Transverse colon (tissue), 4 donors: ENCODE data around the gene TRNT1. TPM values are rescaled to one million over a fixed set of nuclear protein-coding genes. Genes with fewer than 3 reads are reported as not detected.

Source experiments
- DNase-seq: peaks from one replicate; pipeline ENCODE4 v3.0.0-alpha.2; 2019
- H3K27ac ChIP-seq, 4 donors: fragments of 200-600 bp; sonication (generic); 2 replicates each; pipeline ENCODE4 v1.5.1; 2016 to 2018; ENCODE audit warnings: inconsistent platforms in 4 of 4
- H3K27me3 ChIP-seq: fragments of 200-600 bp; sonication (generic); 2 replicates; pipeline ENCODE4 v1.5.1; 2017; ENCODE audit warnings: inconsistent platforms
- H3K36me3 ChIP-seq, 4 donors: fragments of 200-600 bp; sonication (generic); 2 replicates each; pipeline ENCODE4 v1.5.1; 2017 to 2019; ENCODE audit warnings: inconsistent platforms in 4 of 4
- H3K4me1 ChIP-seq, 4 donors: fragments of 200-600 bp; sonication (generic); 2 replicates each; pipeline ENCODE4 v1.5.1; 2017 to 2020; ENCODE audit warnings: inconsistent platforms in 4 of 4
- H3K4me3 ChIP-seq, 4 donors: fragments of 200-600 bp; sonication (generic); 1 replicate in 1 of 4; 2 replicates in 3 of 4; pipeline versions ENCODE4 v1.5.1 to v1.6.1; 2017 to 2019; ENCODE audit warnings: inconsistent platforms in 4 of 4
- H3K9me3 ChIP-seq, 2 donors: fragments of 200-600 bp; sonication (generic); 2 replicates each; pipeline ENCODE4 v1.5.1; 2017 to 2019; ENCODE audit warnings: inconsistent platforms in 2 of 2
- EP300 ChIP-seq: sonication (generic); formaldehyde crosslinking; IDR thresholded peaks from one replicate; pipeline ENCODE4 v1.6.1; 2017; ENCODE audit warnings: antibody characterized with exemption, low read depth
- POLR2A ChIP-seq: fragments of 450-650 bp; IDR thresholded peaks from one replicate; pipeline ENCODE4 v1.6.1; 2016; ENCODE audit warnings: antibody characterized with exemption, mild to moderate bottlenecking, moderate library complexity
- POLR2AphosphoS5 ChIP-seq, 3 donors: sonication (generic); formaldehyde crosslinking; IDR thresholded peaks; one replicate each; pipeline ENCODE4 v1.6.1; 2016; ENCODE audit warnings: antibody characterized with exemption in 3 of 3
- WGBS, 2 donors: methylation state at CpG; one replicate each; pipeline ENCODE4 v1.1.5; 2018; ENCODE audit warnings: low coverage in 1 of 2; 5-methylcytosine and 5-hydroxymethylcytosine counted together
- in situ Hi-C, 4 donors: fragments of 200-750 bp; cut with MboI; loops; one replicate each; pipeline versions ENCODE4 v1.15.0 to v1.15.1; 2017; ENCODE audit warnings: low sequenced_read_pairs in 3 of 4, low pct_ligation_motif_present in 1 of 4, low pct_unique_long_range_greater_than_20kb in 1 of 4
- intact Hi-C: fragments of 100-400 bp; cut with DNase I; formaldehyde crosslinking; loops from one replicate; pipeline ENCODE4 v1.15.1; 2023; ENCODE audit warnings: low total_unique reads
- total RNA-seq, 4 donors: library from RNA; depleted of rRNA; stranded (reverse); fragments of >200 nt; gene quantifications; one replicate each; pipeline ENCODE4 v1.1.0, GENCODE V29; 2016
- TF ChIP-seq, protein P1 (sequence below), 5 experiments: fragments of 200-600 bp in 3 of 5; fragments of 450-650 bp in 2 of 5; sonication (generic) in 3 of 5; IDR thresholded peaks; 1 replicate in 2 of 5; 2 replicates in 3 of 5; pipeline ENCODE4 v1.5.1; 2016 to 2017; ENCODE audit warnings: antibody characterized with exemption in 5 of 5, inconsistent platforms in 3 of 5, mild to moderate bottlenecking in 2 of 5, moderate library complexity in 1 of 5

Gene TRNT1
- total RNA-seq, 4 donors from 2014 or later = 16.1 to 75.6 (median 23.9) TPM

DNA sequence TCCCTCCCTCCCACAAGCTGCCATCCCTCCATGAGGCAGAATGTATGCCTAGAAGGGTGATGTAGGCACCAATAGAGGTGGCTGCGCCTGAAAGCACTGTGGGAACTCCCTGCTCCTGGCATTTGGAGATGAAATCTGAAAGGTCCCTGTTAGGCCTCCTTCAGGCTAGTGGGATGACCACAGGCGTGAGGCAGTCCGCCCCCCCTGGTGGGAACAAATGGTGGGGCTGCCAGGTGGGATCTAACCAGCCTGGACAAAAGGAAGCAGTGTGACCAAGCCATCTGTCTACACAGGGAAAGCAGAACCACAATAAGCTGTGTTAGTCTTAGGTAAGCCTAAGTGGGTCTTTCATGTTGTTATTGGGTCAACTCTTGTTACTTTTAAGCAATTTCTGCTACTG is 41.9 kb upstream of the TRNT1 start:
- no peak for DNase-seq
- Histone ChIP-seq H3K4me3 (no peak overlapping the region), H3K4me1 (no peaks in the 10 kb centered on the region), H3K27ac (no peak overlapping the region), H3K9me3 (no peaks in the 10 kb centered on the region), H3K27me3 (no peaks in the 10 kb centered on the region), H3K36me3 (no peaks in the 10 kb centered on the region)
- WGBS, 2 donors = 80% methylated on average over 3 of the region's 3 CpGs; no CpG with 5 or more reads in 1 of the 2 donors
- in situ Hi-C loops = no loop called here
- TF ChIP-seq POLR2AphosphoS5 (IDR thresholded peaks at IDR 0.05) = no peak
- TF ChIP-seq POLR2A = no peak
- TF ChIP-seq, protein P1, sequence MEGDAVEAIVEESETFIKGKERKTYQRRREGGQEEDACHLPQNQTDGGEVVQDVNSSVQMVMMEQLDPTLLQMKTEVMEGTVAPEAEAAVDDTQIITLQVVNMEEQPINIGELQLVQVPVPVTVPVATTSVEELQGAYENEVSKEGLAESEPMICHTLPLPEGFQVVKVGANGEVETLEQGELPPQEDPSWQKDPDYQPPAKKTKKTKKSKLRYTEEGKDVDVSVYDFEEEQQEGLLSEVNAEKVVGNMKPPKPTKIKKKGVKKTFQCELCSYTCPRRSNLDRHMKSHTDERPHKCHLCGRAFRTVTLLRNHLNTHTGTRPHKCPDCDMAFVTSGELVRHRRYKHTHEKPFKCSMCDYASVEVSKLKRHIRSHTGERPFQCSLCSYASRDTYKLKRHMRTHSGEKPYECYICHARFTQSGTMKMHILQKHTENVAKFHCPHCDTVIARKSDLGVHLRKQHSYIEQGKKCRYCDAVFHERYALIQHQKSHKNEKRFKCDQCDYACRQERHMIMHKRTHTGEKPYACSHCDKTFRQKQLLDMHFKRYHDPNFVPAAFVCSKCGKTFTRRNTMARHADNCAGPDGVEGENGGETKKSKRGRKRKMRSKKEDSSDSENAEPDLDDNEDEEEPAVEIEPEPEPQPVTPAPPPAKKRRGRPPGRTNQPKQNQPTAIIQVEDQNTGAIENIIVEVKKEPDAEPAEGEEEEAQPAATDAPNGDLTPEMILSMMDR (IDR thresholded peaks at IDR 0.05) = no peak
- TF ChIP-seq EP300 = no peak
- intact Hi-C loops = no loop called here

DNA sequence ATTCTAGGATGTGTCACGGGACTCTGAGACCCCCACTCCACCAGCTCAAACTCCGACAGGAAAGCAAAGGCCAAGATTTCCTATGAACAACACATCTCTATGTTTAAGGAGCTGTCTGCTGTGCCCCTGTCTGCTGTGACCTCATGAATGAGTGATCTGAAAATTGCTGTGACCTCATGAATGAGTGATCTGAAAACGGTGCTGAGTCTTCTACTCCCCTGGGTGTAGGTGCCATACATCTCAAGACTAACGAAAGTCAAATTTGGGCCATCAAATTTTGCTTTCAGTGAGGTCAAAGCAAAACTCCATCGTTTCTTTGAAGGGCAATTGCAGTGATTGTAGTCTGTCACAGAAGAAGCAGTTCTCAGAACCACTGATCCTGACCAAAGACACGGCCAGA is 41.0 kb upstream of the TRNT1 start:
- no peak for DNase-seq
- Histone ChIP-seq H3K27me3 (no peaks in the 10 kb centered on the region), H3K36me3 (no peaks in the 10 kb centered on the region), H3K27ac (no peak overlapping the region), H3K4me1 (no peaks in the 10 kb centered on the region), H3K4me3 (no peak overlapping the region), H3K9me3 (no peaks in the 10 kb centered on the region)
- in situ Hi-C loops (no loop called here), intact Hi-C loops (no loop called here)
- TF ChIP-seq POLR2A (no peak), POLR2AphosphoS5 (IDR thresholded peaks at IDR 0.05) (no peak), EP300 (no peak)
- TF ChIP-seq, protein P1 (IDR thresholded peaks at IDR 0.05) = no peak
- WGBS, 2 donors = 58 to 80% methylated on average over 2 to 6 of the region's 6 CpGs

DNA sequence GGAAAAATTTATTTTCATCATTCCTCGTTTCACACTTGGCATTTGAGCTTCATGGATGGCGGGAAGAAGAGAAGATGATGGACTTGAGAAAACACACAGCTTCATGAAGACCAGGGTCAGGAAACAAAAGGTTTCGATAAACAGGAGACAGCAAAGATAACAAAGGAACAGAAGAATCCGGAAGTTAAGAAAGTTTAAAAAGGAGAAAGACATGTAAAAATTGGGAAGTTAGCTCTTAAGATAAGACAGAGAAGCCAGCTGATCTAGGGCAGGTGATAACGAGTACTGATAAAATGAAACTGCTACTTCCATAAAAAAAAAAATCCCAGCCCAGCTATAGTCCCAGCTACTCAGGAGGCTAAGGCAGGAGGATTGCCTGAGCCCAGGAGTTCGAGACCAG is 40.5 kb upstream of the TRNT1 start:
- H3K36me3 ChIP-seq = no peaks in the 10 kb centered on the region

DNA sequence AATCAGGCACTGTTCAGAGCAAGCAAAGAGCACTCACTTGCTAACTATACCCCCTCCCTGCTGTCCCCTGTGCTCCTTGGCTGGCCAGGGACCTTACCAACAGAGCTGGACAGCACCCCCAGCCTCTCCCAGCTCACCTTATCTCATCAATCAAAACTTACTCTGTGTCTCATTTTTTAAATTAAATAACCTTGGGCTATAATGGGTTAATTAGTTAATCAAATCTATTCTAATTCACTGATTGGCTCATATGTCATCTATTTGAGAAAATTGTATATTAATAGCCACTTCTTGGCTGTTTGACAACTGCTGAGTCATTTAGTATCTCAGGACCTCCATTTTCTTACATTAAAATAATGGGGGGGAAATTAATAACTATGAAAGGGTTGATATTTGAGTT is 39.5 kb upstream of the TRNT1 start:
- Histone ChIP-seq H3K4me3 (no peak overlapping the region), H3K27ac (no peak overlapping the region), H3K4me1 (no peaks in the 10 kb centered on the region), H3K36me3 (no peaks in the 10 kb centered on the region), H3K9me3 (no peaks in the 10 kb centered on the region), H3K27me3 (no peaks in the 10 kb centered on the region)
- in situ Hi-C loops (no loop called here), intact Hi-C loops (no loop called here)
- no peak for TF ChIP-seq POLR2AphosphoS5 (IDR thresholded peaks at IDR 0.05)
- no peak for TF ChIP-seq EP300
- no peak for DNase-seq

More for the DNA sequence above, 40.5 kb upstream of the TRNT1 start:
- TF ChIP-seq POLR2A (no peak), POLR2AphosphoS5 (IDR thresholded peaks at IDR 0.05) (no peak), EP300 (no peak)
- TF ChIP-seq, protein P1 (IDR thresholded peaks at IDR 0.05) = no peak
- in situ Hi-C loops (no loop called here), intact Hi-C loops (no loop called here)
- Histone ChIP-seq H3K4me3 (no peak overlapping the region), H3K4me1 (no peaks in the 10 kb centered on the region), H3K27me3 (no peaks in the 10 kb centered on the region), H3K9me3 (no peaks in the 10 kb centered on the region), H3K27ac (no peak overlapping the region)
- no peak for DNase-seq
- WGBS, 2 donors = 72 to 74% methylated on average over 6 of the region's 6 CpGs

DNA sequence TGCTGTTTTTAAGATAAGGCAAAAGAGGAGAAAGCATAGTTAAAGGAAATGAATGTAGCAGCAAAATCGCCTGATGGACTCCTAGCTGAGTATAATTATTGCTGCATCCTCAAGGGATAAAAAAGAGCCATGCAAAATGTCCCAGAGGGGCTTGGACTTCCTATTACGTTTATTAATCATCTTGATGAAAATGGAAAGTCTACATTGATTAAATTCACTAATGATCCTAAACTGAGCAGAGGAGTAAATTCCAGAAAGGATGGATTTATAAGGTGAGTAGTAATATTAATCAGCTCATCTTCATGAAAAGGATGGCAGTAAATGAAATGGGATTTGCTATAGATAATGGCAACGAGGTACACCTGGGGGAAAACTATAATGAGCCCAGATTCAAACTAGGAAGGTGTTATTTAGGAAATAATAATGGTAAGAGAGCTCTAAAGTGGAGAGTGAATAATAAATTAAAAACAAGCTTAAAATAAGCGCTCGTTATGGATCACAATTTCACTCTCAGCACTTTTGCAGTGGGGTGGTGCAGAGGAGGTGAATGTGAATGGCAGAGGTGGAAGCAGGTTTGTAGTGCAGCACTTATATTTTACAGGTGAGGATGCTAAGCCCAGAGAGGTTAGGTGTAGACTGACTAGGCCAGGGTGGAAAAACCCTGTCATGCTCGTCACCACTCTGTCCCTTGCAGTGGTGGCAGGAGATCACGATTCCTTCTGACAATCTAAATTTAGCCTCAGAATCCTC is 38.8 kb upstream of the TRNT1 start:
- DNase-seq = no peak
- Histone ChIP-seq H3K36me3 (no peaks in the 10 kb centered on the region), H3K9me3 (no peaks in the 10 kb centered on the region), H3K4me3 (no peak overlapping the region), H3K27ac (no peak overlapping the region), H3K27me3 (no peaks in the 10 kb centered on the region), H3K4me1 (no peaks in the 10 kb centered on the region)
- TF ChIP-seq EP300 = no peak
- TF ChIP-seq POLR2AphosphoS5 (IDR thresholded peaks at IDR 0.05) = no peak
- no peak for TF ChIP-seq POLR2A
- TF ChIP-seq, protein P1 (IDR thresholded peaks at IDR 0.05) = no peak
- intact Hi-C loops = no loop called here
- in situ Hi-C loops = no loop called here
- 66 to 75% methylated on average over 6 to 7 of the region's 7 CpGs for WGBS, 2 donors
